OCI-LY3 (cell line): Measurements from ENCODE around the gene ITFG1.
"Not testable (repeated sequence)": the region's sequence is repeated elsewhere in the genome, so short reads cannot be mapped to it uniquely, and the experiment has no call there.

ENCODE experiments used
- H2AFZ ChIP-seq: fragments of 200-600, 300-600 bp; shearing (Covaris generic); 2 replicates; pipeline ENCODE4 v1.6.0; 2014; ENCODE audit warnings: antibody characterized with exemption, low read depth, low read length
- H3K27ac ChIP-seq: fragments of 200-600, 300-600 bp; sonication (generic); 2 replicates; pipeline ENCODE4 v1.5.1; 2014; ENCODE audit warnings: mild to moderate bottlenecking, low read length, moderate library complexity, mixed read lengths
- H3K27me3 ChIP-seq: fragments of 200-600, 300-600 bp; sonication (generic); 2 replicates; pipeline ENCODE4 v1.6.1; 2014; ENCODE audit warnings: low read depth, low read length, mixed read lengths
- H3K36me3 ChIP-seq: fragments of 200-600, 300-600 bp; sonication (generic); replicated peaks from 2 replicates; pipeline ENCODE3; 2014; ENCODE audit warnings: low read depth, low read length, mixed read lengths
- H3K4me1 ChIP-seq: fragments of 300-600, 200-600 bp; sonication (generic); 2 replicates; pipeline ENCODE4 v1.6.1; 2014; ENCODE audit warnings: low read length, mixed read lengths
- H3K4me2 ChIP-seq: fragments of 200-600, 300-600 bp; sonication (generic); 2 replicates; pipeline ENCODE4 v1.6.1; 2014; ENCODE audit warnings: low read length, mixed read lengths
- H3K4me3 ChIP-seq: fragments of 300-600, 200-600 bp; sonication (generic); 2 replicates; pipeline ENCODE4 v1.5.1; 2014; ENCODE audit warnings: antibody characterized with exemption, mild to moderate bottlenecking, low read length, moderate library complexity
- H3K79me2 ChIP-seq: fragments of 300-600, 200-600 bp; shearing (Covaris generic); 2 replicates; pipeline ENCODE4 v1.6.1; 2014; ENCODE audit warnings: mild to moderate bottlenecking, low read length, mixed read lengths
- H3K9ac ChIP-seq: fragments of 300-600, 200-600 bp; shearing (Covaris generic); 2 replicates; pipeline ENCODE4 v1.6.0; 2014; ENCODE audit warnings: mild to moderate bottlenecking, low read length, moderate library complexity
- H3K9me3 ChIP-seq: fragments of 200-600, 300-600 bp; shearing (Covaris generic); 2 replicates; pipeline ENCODE4 v1.6.1; 2014; ENCODE audit warnings: low read length, mixed read lengths; ENCODE audit not compliant: insufficient read depth
- H4K20me1 ChIP-seq: fragments of 200-600, 300-600 bp; sonication (generic); 2 replicates; pipeline ENCODE4 v1.6.1; 2016; ENCODE audit warnings: low read length, mixed read lengths; ENCODE audit not compliant: insufficient read depth
- CTCF ChIP-seq: fragments of 200-600, 300-600 bp; sonication (generic); IDR thresholded peaks from 2 replicates; pipeline ENCODE4 v1.5.1; 2014; ENCODE audit warnings: antibody characterized with exemption, low read length, low read depth
- EZH2phosphoT487 ChIP-seq: fragments of 200-600 bp; shearing (Covaris generic); IDR thresholded peaks from 2 replicates; pipeline ENCODE4 v1.6.1; 2018; ENCODE audit warnings: antibody characterized with exemption, mixed run types, low read depth

ITFG1 gene

GRCh38 chr16:47370536-47370935, 90.3 kb downstream of the ITFG1 start:
- Histone ChIP-seq H3K4me1 (no peaks in the 10 kb centered on the region), H3K4me2 (no peak overlapping the region), H4K20me1 (no peaks in the 10 kb centered on the region), H3K27me3 (no peaks in the 10 kb centered on the region), H2AFZ (no peak overlapping the region), H3K27ac (no peak overlapping the region), H3K9me3 (no peaks in the 10 kb centered on the region), H3K4me3 (no peak overlapping the region), H3K36me3 (peaks cover 3% of the 10 kb centered on the region), H3K9ac (no peak overlapping the region), H3K79me2 (no peaks in the 10 kb centered on the region)
- TF ChIP-seq CTCF (no peak), EZH2phosphoT487 (no peak)

- no peaks in the 10 kb centered on the region for H3K27me3 ChIP-seq
- H3K4me2 ChIP-seq = no peak overlapping the region
- H3K4me3 ChIP-seq = no peak overlapping the region
- H3K9ac ChIP-seq = no peak overlapping the region
- H3K79me2 ChIP-seq = no peaks in the 10 kb centered on the region
- no peak overlapping the region for H2AFZ ChIP-seq
- no peak for TF ChIP-seq EZH2phosphoT487
- peaks cover 7% of the 10 kb centered on the region for H3K36me3 ChIP-seq
- no peaks in the 10 kb centered on the region for H3K9me3 ChIP-seq
- H4K20me1 ChIP-seq = no peaks in the 10 kb centered on the region
- H3K27ac ChIP-seq = no peak overlapping the region
- no peaks in the 10 kb centered on the region for H3K4me1 ChIP-seq
Measured at GRCh38 chr16:47366228-47366627, 94.6 kb downstream of the ITFG1 start.

- Histone ChIP-seq H4K20me1 (no peaks in the 10 kb centered on the region), H3K27ac (no peak overlapping the region), H3K4me2 (no peak overlapping the region), H3K9ac (no peak overlapping the region), H3K4me3 (no peak overlapping the region), H3K9me3 (no peaks in the 10 kb centered on the region), H3K36me3 (peaks cover 4% of the 10 kb centered on the region), H3K27me3 (no peaks in the 10 kb centered on the region), H3K4me1 (no peaks in the 10 kb centered on the region), H3K79me2 (no peaks in the 10 kb centered on the region), H2AFZ (no peak overlapping the region)
- TF ChIP-seq EZH2phosphoT487 (no peak), CTCF (no peak)
Measured at GRCh38 chr16:47363761-47364160, 97.1 kb downstream of the ITFG1 start.

- no peak overlapping the region for H2AFZ ChIP-seq
- no peaks in the 10 kb centered on the region for H3K36me3 ChIP-seq
- no peak overlapping the region for H3K9ac ChIP-seq
- no peak for TF ChIP-seq CTCF
- no peak for TF ChIP-seq EZH2phosphoT487
- no peaks in the 10 kb centered on the region for H4K20me1 ChIP-seq
- no peaks in the 10 kb centered on the region for H3K79me2 ChIP-seq
- no peak overlapping the region for H3K27ac ChIP-seq
- H3K9me3 ChIP-seq = no peaks in the 10 kb centered on the region
- no peak overlapping the region for H3K4me2 ChIP-seq
- H3K4me1 ChIP-seq = no peaks in the 10 kb centered on the region
- H3K4me3 ChIP-seq = no peak overlapping the region
- no peaks in the 10 kb centered on the region for H3K27me3 ChIP-seq
Measured at GRCh38 chr16:47359478-47359877, 101.4 kb downstream of the ITFG1 start.

GRCh38 chr16:47358816-47359215, 102.0 kb downstream of the ITFG1 start:
- Histone ChIP-seq H3K27me3 (no peaks in the 10 kb centered on the region), H3K4me1 (no peaks in the 10 kb centered on the region), H3K79me2 (no peaks in the 10 kb centered on the region), H3K4me2 (no peak overlapping the region), H3K36me3 (no peaks in the 10 kb centered on the region), H3K4me3 (no peak overlapping the region), H2AFZ (no peak overlapping the region), H3K9ac (no peak overlapping the region), H3K27ac (no peak overlapping the region), H3K9me3 (no peaks in the 10 kb centered on the region), H4K20me1 (no peaks in the 10 kb centered on the region)
- no peak for TF ChIP-seq EZH2phosphoT487
- TF ChIP-seq CTCF = no peak

- H3K27ac ChIP-seq, H3K79me2 ChIP-seq, H3K4me2 ChIP-seq, H3K9ac ChIP-seq, H3K4me1 ChIP-seq, H3K9me3 ChIP-seq, H4K20me1 ChIP-seq, H3K36me3 ChIP-seq, H2AFZ ChIP-seq, H3K4me3 ChIP-seq, H3K27me3 ChIP-seq: not testable (repeated sequence)
Measured at GRCh38 chr16:47349029-47349428, 111.8 kb downstream of the ITFG1 start.
